IPS DF 19.7 (cell line): Measurements from ENCODE around the gene PAPPA.

Experiments used
- DNase-seq: peaks from one replicate; pipeline ENCODE4 v3.0.0-alpha.2; 2013; ENCODE audit warnings: low read depth, low spot score

The PAPPA gene, protein sequence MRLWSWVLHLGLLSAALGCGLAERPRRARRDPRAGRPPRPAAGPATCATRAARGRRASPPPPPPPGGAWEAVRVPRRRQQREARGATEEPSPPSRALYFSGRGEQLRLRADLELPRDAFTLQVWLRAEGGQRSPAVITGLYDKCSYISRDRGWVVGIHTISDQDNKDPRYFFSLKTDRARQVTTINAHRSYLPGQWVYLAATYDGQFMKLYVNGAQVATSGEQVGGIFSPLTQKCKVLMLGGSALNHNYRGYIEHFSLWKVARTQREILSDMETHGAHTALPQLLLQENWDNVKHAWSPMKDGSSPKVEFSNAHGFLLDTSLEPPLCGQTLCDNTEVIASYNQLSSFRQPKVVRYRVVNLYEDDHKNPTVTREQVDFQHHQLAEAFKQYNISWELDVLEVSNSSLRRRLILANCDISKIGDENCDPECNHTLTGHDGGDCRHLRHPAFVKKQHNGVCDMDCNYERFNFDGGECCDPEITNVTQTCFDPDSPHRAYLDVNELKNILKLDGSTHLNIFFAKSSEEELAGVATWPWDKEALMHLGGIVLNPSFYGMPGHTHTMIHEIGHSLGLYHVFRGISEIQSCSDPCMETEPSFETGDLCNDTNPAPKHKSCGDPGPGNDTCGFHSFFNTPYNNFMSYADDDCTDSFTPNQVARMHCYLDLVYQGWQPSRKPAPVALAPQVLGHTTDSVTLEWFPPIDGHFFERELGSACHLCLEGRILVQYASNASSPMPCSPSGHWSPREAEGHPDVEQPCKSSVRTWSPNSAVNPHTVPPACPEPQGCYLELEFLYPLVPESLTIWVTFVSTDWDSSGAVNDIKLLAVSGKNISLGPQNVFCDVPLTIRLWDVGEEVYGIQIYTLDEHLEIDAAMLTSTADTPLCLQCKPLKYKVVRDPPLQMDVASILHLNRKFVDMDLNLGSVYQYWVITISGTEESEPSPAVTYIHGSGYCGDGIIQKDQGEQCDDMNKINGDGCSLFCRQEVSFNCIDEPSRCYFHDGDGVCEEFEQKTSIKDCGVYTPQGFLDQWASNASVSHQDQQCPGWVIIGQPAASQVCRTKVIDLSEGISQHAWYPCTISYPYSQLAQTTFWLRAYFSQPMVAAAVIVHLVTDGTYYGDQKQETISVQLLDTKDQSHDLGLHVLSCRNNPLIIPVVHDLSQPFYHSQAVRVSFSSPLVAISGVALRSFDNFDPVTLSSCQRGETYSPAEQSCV (N-terminal part only)

GRCh38 chr9:116153765-116154333 is at the start of gene PAPPA:
Gene PAPPA (plus strand): TSS chr9:116153791. CDS start chr9:116154173, 382 bp downstream.
- DNase-seq: no peak

DNA sequence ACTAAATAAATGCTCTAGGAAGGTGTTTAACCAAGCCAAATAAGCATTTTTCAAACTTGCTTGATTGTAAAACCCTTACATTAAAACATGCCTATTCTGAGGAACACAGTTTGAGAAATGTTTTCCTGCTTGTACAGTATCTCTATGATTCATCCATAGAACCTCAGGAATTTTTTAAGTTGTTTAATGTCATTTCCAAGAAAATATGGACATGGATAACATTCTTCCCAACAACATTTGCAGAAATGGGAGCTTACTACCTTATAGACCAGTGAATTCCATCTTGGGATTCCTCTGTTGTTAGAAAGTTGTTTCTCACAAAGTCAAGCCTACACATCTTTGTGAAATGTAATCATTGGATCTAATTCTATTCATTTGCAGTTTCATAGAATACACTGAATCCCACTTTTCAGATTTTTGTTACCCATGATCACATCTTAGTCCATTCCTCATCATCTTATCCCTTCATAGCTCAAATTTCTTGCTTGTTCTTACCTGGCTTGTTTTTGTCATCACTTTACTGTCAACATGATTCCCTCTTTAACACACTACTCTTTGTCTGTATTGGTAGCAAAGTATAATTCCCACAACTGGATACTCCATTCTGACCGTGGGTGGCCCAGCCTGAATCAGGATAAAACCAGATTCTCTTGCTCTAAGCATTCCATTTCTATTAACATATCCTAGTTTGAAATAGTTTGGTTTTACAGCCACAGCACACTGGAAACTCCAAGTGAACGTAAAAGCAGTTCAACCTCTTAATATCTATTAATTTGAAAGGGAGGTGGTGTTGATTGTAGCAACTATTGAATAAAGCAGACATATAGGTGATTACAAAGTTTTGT is 49.4 kb upstream of the PAPPA start:
- no peak for DNase-seq

DNA sequence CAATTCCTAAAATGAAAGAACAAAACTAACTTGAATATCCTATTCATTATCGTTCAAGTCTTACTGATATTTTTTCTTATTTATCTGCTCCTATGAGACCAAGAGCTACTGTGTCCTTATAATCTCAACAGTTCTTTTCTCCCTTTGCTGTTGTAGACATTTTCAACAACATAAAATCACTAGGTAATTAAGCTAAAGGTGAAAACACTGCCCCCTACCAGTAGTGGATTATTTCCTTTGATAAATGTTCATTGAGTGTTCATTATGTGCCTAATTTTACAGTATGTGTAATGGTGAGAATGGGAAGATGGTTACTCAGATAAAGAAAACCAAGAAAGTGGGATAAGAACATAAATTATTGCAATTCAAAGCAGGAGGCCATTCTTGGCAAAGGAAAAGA is 41.4 kb upstream of the PAPPA start:
- DNase-seq: no peak

DNA sequence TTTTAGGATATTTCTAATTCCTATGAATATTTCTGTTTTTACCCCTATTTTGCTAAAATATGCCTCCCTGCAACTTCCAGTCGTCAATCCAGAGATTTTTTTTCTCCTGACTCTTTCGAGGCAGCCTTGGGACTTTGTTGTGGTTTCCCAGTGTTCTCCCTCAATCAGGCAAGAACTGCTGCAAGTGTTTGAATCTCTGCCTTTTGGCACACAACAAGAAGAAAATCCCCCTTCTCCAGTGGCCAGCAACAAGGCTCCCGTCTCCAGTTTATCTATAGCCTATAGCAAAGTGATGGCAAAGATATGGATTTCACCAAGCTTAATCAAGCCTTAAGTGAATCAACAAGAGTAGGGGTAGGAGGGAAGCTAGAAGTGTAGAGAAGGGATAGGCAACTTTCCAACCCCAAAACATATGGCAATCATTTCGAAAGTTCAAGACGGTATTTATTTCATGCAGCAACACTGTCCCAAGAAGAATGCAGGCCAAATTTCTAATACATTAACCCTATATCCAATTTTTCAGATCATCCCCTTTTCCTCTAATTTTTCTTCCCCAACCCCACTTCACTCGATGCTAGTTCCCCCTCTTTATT is 37.7 kb upstream of the PAPPA start:
- DNase-seq: no peak

DNA sequence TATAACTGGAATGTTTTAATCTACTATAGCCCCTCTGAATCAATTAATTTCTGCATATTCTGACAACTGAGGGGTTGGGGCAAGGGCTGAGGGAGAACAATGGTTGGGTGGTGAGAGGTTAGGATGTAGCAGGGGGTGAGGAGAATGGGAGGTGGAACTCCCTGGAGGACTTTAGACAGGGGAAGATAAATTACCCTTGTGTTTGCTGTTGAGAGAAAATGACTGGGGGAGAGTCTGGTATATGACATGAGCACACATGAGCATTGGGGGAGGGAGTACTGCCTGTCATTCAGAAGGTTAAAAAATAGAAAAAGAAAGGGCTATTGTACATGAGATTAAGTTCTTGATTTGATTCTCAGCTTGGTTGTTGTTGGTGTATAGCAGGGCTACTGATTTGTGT is 37.2 kb upstream of the PAPPA start:
- DNase-seq: no peak

DNA sequence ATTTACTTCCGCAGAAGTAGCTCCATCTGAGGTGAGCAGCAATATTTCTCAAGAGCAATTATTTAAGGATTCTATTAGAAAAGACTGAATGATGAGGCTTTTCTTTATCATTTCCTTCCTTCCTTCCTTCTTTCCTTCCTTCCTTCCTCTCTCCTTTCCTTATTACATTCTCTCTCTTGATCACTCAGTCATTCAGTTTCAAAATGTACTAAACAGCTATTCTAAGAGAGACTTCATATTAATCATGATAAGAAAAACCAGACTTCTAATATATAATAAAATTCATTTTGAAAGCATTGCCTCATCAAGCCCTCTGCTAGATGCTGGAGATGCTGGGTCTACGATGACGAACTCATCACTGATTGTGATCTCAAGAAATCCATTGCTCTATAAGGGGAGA is 30.4 kb upstream of the PAPPA start:
- DNase-seq: no peak

DNA sequence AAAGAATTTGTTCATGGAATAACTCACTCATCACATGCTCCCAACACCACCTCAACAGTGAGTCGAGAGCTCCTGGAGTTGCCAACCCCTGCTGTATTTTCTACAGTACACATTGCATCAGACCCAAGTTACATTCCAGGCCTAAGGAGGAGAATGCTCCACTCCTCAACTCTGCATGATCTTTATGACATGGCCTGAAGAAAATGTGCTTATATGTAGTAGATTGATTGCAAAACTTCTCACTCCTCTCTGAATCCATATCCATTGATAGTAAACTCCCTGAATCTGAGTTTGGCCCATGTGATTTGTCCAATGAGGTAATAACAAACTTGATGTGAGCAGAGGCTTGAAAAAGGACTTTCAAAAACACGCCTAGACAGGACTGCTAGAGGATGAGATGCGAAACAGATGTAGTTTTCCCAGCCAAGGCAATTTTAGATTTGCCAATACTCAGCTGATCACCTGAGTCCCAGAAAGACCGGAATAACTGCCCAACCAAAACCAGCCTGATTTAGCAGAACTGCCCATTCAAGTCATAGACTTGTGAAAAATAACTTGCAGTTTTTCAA is 29.0 kb upstream of the PAPPA start:
- no peak for DNase-seq

DNA sequence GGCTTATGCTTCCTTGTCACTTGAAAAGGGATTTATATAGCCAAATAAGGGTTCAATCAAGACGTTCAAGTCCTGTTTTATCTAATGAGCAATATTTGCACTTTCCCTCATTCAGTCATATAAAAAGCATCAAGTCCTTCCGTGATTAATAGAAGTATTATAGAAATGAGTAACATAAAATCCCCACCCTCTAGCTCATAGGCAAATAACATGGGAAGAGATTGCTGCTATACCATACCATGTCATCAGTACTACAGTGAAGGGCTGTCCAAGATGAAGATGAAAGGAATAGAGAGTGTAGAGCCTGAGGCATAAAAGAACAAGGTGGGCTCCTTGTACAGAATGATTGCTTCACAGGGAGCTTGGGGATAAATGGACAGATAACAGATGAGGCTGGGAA is 20.4 kb upstream of the PAPPA start:
- DNase-seq: no peak

DNA sequence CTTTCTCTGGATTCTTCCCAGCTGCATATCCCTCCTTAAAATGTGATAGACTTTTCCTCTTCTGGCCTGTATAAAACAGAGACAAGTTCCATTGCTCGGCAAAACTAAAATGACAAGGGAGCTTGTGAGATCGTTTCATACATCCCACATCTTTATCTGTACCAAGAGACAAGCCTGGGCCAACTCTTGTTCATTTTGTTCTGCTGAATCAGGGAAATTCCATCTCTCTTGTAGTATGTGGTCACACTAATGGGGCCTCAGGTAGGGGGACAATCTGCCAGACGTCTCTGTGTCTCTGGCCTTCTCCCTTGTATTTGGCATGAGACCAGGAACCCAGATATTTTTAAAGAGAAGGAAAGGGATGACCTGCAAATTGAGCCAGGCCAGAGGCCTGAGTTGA is 18.6 kb upstream of the PAPPA start:
- no peak for DNase-seq

GRCh38 chr9:116137010-116137409 is 16.6 kb upstream of the PAPPA start:
- no peak for DNase-seq

DNA sequence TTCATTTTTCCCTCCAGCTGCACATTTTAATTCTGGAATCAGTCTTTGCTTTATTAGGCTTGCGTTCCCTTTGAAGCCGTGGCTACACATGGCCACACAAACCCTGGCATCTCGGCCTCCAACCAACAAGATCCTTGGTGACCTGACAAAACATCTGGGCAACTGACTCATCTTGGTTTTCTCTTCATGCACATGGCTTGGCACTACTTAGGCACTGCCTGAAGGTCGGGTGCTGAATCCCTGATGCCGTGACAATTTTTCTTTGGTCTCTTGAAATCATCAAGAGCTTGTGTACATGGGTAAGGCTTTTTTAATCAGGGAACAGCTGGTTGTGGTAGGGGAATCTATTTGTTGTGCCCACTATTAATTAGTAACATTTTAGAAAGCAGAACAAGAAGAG is 16.0 kb upstream of the PAPPA start:
- no peak for DNase-seq

DNA sequence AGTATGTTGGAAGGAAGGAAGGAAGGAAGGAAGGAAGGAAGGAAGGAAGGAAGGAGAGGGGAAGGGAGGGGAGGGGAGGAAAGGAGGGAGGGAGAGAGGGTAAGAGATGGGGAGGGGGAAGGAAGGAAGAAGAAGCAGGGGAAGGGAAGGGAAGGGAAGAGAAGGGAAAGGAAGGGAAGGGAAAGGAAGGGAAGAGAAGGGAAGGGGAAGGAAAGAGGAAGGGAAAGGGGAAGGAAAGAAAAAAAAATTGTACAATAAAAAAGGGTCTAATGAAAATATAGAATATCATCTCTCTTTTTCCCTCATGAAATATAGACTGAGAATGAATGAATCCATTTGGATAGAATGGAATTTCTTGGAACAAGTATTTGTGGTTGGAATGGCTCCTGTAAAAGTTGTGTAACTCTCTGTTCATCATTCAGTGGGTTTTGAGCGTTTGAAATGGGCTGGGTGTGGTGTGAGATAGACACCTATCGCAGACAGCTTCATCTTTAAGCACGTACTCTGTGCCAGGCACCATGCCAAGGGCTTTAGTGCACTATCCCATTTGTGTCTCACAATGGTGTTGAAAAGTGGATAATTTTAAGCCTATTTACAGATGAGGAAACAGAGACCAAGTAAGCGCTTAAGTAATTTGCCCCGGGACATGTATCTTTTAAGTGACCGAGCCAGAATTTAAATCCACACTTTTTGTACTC is 11.6 kb upstream of the PAPPA start:
- DNase-seq: no peak

DNA sequence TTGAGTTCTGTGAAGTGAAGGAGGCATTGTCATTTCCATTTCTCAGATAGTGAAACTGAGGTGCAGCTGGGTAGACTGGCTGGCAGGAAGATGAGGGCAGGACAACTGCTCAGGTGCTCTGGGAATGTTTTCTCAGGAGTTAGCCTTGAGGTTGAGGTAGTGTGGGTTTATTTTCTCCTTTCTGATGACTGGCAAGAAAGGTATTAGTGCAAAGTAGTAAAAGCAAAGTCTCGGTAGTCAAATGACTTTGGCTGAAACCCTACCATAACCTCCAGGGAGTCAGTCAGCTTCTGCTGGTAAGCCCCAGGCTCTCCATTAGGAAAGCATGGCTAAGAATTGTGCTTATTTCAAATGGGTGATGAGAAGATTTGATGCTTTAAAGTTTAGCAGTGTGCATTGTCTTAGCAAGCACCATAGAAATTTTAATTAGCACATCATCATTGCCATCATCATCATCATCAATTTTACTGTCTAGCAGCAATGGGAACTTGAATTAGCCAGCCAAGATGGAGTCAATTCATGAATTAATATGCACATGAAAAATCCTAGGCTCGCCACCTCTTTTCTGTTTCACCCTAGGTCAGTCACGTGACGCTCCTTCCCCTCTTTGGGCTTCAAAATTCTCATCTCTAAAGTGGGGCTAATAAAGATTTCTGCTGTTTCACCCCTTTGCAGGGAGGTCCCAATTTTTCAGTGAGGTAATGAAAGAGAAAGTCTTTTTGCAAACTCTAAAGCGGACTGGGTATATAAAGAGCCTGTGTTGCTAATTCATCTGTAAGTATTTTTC is 10.7 kb upstream of the PAPPA start:
- no peak for DNase-seq

DNA sequence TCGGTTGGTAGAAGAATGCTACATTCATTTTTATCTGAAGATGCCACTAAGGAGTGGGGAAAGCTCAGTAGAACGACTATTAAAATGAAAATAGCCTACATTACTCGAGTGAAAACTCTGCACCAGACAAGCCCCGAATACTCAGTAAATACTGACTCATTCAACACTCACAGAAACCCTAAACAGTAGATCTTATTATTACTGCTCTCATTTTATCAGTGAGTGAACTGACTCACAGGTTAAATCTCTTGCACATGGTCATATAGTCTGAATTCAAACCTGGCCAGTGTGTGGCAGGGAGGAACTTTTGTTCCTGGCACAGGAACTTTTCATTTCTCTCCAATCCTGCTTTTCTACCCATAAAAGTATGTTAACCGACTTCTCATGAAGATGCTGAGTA is 9.6 kb upstream of the PAPPA start:
- DNase-seq: no peak

DNA sequence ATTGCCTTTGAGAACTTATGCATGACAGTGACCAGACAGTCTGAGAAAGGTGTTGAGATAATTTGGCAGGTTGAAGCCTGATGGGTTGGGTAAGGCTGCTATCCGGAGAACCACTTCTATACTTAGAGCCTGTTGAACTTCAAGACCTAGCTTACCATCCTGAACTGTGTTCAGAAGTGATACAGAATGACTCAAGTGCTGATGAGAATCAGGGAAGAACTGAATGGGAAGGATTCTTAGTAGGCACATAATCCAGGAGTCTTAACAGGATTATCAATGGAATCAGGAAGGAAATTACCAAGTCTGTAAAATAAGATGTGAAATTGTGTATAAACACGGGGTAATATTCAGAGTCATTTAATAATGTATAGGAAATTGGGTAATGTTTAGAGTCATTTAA is 9.0 kb upstream of the PAPPA start:
- DNase-seq: no peak

DNA sequence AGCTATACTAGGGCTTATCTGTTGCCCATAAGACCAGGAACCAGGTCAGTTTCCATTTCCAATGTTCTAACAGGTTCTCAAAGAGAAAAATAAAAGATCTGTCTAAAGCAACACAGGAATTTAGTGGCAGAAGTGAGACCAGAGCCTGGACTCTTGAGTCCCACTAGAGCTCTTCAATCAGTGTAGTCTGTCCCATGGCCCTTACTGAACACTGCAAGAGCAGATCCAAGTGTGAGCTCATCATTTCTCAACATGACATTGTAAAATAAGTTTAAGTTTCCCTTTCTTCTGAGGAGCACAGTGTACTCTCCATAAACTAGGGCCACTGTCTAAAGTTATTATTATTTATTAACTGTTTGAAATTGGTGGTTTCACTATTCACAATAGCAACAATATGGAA is 8.6 kb upstream of the PAPPA start:
- no peak for DNase-seq

GRCh38 chr9:116147821-116148220 is 5.8 kb upstream of the PAPPA start:
- no peak for DNase-seq

GRCh38 chr9:116149844-116150243 is 3.7 kb upstream of the PAPPA start:
- DNase-seq: no peak

DNA sequence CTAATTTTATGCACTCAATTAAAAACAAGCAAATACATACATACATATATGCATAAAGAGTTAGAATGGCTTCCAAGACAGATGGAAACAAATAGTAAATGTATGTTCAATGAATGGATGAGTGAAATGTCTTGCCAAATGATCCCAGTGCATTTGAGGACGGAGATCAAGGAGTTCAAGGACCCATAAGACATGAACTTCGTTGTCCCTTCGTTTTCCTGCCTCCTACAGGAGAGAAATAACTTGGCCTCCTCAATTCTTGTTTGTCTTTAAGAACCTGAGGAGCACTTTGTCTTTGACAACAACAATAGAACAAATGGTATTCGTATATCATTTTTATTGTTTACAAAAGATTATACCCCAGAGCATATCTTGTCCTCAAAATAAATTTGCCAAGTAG is 2.4 kb upstream of the PAPPA start:
- DNase-seq: no peak
